ENCODE data around the gene SMCHD1. TPM values are rescaled to one million over a fixed set of nuclear protein-coding genes. Genes with fewer than 3 reads are reported as not detected.
"Not testable (repeated sequence)": the region's sequence is repeated elsewhere in the genome, so short reads cannot be mapped to it uniquely, and the experiment has no call there.

The SMCHD1 gene
- polyA plus RNA-seq, 1 experiment: 10.5 TPM

DNA sequence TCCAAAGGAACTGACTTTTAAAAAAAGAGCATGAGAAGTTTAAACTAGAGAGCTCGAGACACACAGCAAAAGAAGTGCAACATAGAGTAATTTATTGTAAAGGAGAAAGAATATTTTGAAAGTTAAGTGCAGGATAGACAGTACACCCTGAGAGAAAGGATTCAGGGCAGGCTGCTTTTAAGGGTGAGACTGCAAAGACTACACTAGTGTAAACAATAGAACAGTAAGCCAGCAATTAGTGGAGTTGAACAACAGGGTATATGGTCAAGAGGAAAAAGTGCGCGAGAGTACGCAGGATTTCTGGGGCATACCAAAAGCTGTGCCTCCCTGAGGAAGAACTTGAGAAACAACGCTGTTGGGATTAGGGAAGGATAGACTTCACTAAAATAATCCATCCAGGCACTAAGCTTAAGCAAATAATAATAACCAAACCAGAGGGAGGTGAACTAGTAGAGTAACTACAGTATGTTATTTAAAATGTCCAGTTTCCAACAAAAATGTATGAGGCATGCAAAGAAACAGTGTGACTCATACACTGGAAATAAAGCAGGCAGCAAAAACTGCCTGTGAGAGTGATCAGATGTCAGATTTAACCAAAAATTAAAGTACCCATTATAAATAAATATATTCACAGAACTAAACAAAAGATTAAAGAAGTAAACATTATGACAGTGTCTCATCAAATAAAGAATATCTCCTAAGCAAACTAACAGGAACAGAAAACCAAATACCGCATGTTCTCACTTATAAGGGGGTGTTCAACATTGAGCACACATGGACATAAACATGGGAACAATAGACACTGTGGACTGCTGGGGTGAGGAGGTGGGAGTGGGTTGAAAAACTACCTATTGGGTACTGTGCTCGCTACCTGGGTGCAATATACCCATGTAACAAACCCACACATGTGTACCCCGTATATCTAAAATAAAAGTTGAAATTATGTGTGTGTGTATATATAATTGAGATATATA, 150.7 kb downstream of the SMCHD1 start:
- TF ChIP-seq, protein P1, sequence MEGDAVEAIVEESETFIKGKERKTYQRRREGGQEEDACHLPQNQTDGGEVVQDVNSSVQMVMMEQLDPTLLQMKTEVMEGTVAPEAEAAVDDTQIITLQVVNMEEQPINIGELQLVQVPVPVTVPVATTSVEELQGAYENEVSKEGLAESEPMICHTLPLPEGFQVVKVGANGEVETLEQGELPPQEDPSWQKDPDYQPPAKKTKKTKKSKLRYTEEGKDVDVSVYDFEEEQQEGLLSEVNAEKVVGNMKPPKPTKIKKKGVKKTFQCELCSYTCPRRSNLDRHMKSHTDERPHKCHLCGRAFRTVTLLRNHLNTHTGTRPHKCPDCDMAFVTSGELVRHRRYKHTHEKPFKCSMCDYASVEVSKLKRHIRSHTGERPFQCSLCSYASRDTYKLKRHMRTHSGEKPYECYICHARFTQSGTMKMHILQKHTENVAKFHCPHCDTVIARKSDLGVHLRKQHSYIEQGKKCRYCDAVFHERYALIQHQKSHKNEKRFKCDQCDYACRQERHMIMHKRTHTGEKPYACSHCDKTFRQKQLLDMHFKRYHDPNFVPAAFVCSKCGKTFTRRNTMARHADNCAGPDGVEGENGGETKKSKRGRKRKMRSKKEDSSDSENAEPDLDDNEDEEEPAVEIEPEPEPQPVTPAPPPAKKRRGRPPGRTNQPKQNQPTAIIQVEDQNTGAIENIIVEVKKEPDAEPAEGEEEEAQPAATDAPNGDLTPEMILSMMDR (IDR thresholded peaks at IDR 0.05; ENCODE audit: insufficient read depth, low read depth, low read length): no peak
- no peak for DNase-seq (ENCODE audit: low read depth)
- Histone ChIP-seq H3K4me3 (ENCODE audit: low read depth, low read length) (no peak overlapping the region), H3K36me3 (ENCODE audit: control insufficient read depth, insufficient read depth, low read length) (no peaks in the 10 kb centered on the region), H3K27me3 (ENCODE audit: control insufficient read depth, insufficient read depth, low read length) (no peaks in the 10 kb centered on the region)
- ChIA-PET CTCF (interaction anchor here (0.6 kb wide), 1 partner anchor 11 kb away, joined by 3 read pairs; no protein-coding TSS in a partner anchor), POLR2A (no interaction called here)

DNA sequence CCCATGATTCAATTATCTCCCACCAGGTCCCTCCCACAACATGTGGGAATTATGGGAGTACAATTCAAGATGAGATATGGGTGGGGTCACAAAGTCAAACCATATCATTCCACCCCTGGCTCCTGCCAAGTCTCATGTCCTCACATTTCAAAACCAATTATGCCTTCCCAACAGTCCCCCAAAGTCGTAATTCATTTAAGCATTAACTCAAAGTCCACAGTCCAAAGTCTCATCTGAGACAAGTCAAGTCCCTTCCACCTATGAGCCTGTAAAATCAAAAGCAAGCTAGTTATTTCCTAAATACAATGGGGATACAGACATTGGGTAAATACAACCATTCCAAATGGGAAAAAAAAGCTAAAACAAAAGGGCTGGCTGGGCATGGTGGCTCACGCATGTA, 153.1 kb downstream of the SMCHD1 start:
- H3K36me3 ChIP-seq (ENCODE audit: control insufficient read depth, insufficient read depth, low read length); POLR2A ChIA-PET; H3K27me3 ChIP-seq (ENCODE audit: control insufficient read depth, insufficient read depth, low read length); H3K4me3 ChIP-seq (ENCODE audit: low read depth, low read length); DNase-seq (ENCODE audit: low read depth): not testable (repeated sequence)
- CTCF ChIA-PET: interaction anchor here (1.6 kb wide), 1 partner anchor 18 kb away, joined by 3 read pairs; no protein-coding TSS in a partner anchor

DNA sequence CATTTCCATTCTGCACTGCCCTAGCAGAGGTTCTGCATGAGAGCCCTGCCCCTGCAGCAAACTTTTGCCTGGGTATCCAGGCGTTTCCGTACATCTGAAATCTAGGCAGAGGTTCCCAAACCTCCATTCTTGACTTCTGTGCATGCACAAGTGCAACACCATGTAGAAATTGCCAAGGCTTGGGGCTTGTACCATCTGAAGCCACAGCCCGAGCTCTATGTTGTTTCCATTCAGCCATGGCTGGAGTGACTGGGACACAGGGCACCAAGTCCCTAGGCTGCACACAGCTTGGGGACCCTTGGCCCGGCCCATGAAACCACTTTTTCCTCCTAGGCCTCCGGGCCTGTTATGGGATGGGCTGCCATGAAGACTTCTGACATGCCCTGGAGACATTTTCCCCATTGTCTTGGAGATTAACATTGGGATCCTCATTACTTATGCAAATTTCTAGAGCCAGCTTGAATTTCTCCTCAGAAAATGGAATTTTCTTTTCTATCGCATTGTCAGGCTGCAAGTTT, 154.2 kb downstream of the SMCHD1 start:
- POLR2A ChIA-PET: interaction anchor here (0.6 kb wide), 1 partner anchor 100 kb away, joined by 5 read pairs; no protein-coding TSS in a partner anchor
- H3K4me3 ChIP-seq (ENCODE audit: low read depth, low read length); H3K27me3 ChIP-seq (ENCODE audit: control insufficient read depth, insufficient read depth, low read length); H3K36me3 ChIP-seq (ENCODE audit: control insufficient read depth, insufficient read depth, low read length); CTCF ChIA-PET; DNase-seq (ENCODE audit: low read depth): not testable (repeated sequence)

DNA sequence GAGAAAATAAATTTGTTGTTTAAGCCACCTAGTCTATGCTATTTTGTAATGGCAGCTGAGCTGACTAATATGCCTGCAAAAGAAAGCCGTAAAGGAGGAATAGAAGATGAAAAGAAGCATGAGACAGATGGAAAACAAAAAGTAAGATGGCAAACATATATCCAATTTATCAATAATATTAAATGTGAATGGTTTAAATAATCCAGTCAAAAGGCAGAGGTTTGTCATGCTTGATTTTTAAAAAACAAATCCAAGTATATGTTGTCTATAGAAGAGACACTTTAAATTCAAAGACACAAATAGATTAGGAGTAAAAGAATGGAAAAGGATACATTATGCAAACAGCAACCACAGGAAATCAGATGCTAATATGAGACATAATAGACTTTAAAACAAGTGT, 155.9 kb downstream of the SMCHD1 start:
- TF ChIP-seq, protein P1 (IDR thresholded peaks at IDR 0.05; ENCODE audit: insufficient read depth, low read depth, low read length): no peak
- ChIA-PET POLR2A (no interaction called here), CTCF (interaction anchor here (0.9 kb wide), 1 partner anchor 31 kb away, joined by 3 read pairs; no protein-coding TSS in a partner anchor)
- Histone ChIP-seq H3K36me3 (ENCODE audit: control insufficient read depth, insufficient read depth, low read length) (no peaks in the 10 kb centered on the region), H3K4me3 (ENCODE audit: low read depth, low read length) (no peak overlapping the region), H3K27me3 (ENCODE audit: control insufficient read depth, insufficient read depth, low read length) (no peaks in the 10 kb centered on the region)
- no peak for DNase-seq (ENCODE audit: low read depth)

DNA sequence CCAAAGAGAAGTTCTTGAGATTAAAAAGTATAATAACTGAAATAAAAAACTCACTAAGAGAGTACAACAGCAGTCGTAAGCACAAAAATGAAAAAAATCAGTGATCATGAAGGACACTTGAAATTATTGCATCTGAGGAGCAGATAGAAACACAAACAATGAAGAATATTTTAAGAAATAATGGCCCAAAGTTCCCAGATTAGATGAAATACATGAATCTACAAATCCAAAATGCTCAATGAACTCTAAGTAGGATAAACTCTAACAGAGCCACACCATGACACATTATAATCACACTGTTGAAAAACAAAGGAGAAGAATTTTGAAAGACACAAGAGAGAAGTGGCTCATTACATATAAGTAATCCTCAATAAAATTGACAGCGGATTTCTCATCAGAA, 159.4 kb downstream of the SMCHD1 start:
- Histone ChIP-seq H3K4me3 (ENCODE audit: low read depth, low read length) (no peak overlapping the region), H3K36me3 (ENCODE audit: control insufficient read depth, insufficient read depth, low read length) (no peaks in the 10 kb centered on the region), H3K27me3 (ENCODE audit: control insufficient read depth, insufficient read depth, low read length) (no peaks in the 10 kb centered on the region)
- POLR2A ChIA-PET: no interaction called here
- CTCF ChIA-PET: no interaction called here
- no peak for DNase-seq (ENCODE audit: low read depth)
- TF ChIP-seq, protein P1 (IDR thresholded peaks at IDR 0.05; ENCODE audit: insufficient read depth, low read depth, low read length): no peak

DNA sequence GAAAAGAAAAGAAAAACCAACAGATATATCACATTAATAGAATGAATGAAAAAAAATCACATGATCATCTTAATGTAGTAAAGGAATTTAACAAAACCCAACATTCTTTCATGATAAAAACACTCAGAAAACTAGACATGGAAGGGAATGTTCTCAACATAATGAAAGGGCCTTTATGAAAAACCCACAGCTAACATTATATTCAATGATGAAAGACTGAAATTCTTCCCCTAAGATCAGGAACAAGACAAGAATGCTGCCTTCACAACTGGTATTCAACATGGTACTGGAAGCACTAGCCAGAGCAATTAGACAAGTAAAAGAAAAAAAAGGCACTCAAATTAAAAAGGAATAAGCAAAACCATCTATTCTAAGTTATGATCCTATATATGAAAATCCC, 162.8 kb downstream of the SMCHD1 start:
- CTCF ChIA-PET: no interaction called here
- no peak for DNase-seq (ENCODE audit: low read depth)
- TF ChIP-seq, protein P1 (IDR thresholded peaks at IDR 0.05; ENCODE audit: insufficient read depth, low read depth, low read length): no peak

More for the DNA sequence above, 162.8 kb downstream of the SMCHD1 start:
- POLR2A ChIA-PET: no interaction called here
- Histone ChIP-seq H3K36me3 (ENCODE audit: control insufficient read depth, insufficient read depth, low read length) (no peaks in the 10 kb centered on the region), H3K4me3 (ENCODE audit: low read depth, low read length) (no peak overlapping the region), H3K27me3 (ENCODE audit: control insufficient read depth, insufficient read depth, low read length) (no peaks in the 10 kb centered on the region)

Data from BJ (cell line).